KMS-11 (cell line): Measurements from ENCODE around the gene RLF.

Source experiments
- H2AFZ ChIP-seq: fragments of 200-600 bp; sonication (generic); 2 replicates; pipeline ENCODE4 v1.6.1; 2016; ENCODE audit warnings: antibody characterized with exemption, mixed run types, low read depth
- H3K27ac ChIP-seq: fragments of 200-600 bp; sonication (generic); 2 replicates; pipeline ENCODE4 v1.6.1; 2016; ENCODE audit warnings: mild to moderate bottlenecking, mixed run types
- H3K27me3 ChIP-seq: fragments of 200-600 bp; sonication (generic); 2 replicates; pipeline ENCODE4 v1.6.1; 2017; ENCODE audit warnings: mild to moderate bottlenecking, low read depth, mixed run types, moderate library complexity; ENCODE audit not compliant: insufficient read depth
- H3K36me3 ChIP-seq: fragments of 200-600 bp; sonication (generic); 2 replicates; pipeline ENCODE4 v1.6.1; 2017; ENCODE audit warnings: mild to moderate bottlenecking, mixed run types; ENCODE audit not compliant: insufficient read depth
- H3K4me1 ChIP-seq: fragments of 200-600 bp; sonication (generic); 2 replicates; pipeline ENCODE4 v1.6.1; 2016; ENCODE audit warnings: mild to moderate bottlenecking, low read depth, mixed run types; ENCODE audit not compliant: poor library complexity, severe bottlenecking
- H3K4me2 ChIP-seq: fragments of 200-600 bp; sonication (generic); 2 replicates; pipeline ENCODE4 v1.7.0; 2016; ENCODE audit warnings: mild to moderate bottlenecking, mixed run types
- H3K4me3 ChIP-seq: fragments of 200-600 bp; sonication (generic); IDR thresholded peaks from 2 replicates; pipeline ENCODE4 v1.6.1; 2017; ENCODE audit warnings: low read depth, low read length, mixed read lengths; ENCODE audit not compliant: insufficient read depth
- H3K79me2 ChIP-seq: fragments of 200-600 bp; sonication (generic); 2 replicates; pipeline ENCODE4 v1.6.1; 2016; ENCODE audit warnings: low read depth, mixed run types; ENCODE audit not compliant: insufficient read depth
- H3K9ac ChIP-seq: fragments of 200-600 bp; sonication (generic); 2 replicates; pipeline ENCODE4 v1.6.1; 2016; ENCODE audit warnings: mild to moderate bottlenecking, mixed run types
- H4K20me1 ChIP-seq: fragments of 200-600 bp; sonication (generic); 2 replicates; pipeline ENCODE4 v1.6.1; 2016; ENCODE audit warnings: mild to moderate bottlenecking, mixed run types; ENCODE audit not compliant: insufficient read depth
- TF ChIP-seq, protein P1 (sequence below): fragments of 200-600 bp; sonication (generic); conservative IDR thresholded peaks from 2 replicates; pipeline ENCODE4 v1.6.1; 2017; ENCODE audit warnings: low read depth, mild to moderate bottlenecking, antibody characterized with exemption, low read length, moderate library complexity, mixed read lengths

RLF gene

DNA sequence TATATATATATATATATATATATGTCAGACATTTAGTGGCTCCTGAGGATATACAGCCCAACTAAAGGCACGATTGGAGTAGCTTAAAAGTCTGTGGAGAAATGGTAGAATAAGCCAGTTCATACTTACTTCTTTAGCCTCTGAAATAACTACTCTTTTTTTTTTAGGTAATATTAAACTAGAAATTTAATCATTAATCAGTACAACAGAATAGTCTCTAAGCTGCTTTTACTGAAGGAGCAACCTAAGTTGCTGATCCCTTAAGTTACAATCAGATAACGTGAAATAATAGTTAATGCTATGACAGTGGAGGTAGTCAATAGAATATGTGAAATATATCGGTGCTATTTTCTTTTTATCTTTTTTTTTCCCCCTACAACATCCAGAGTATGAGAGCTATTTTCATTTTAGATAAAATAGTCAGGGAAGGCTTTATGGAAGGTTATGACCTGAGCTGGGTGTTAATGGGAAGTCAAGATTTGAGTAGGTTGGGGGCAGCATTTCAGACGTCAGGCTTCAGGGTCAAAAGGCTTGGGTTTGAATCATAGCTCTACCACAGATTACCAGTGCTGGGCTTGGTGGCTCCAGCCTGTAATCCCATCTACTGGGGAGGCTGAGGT, 112.5 kb downstream of the RLF start:
- no peaks in the 10 kb centered on the region for H4K20me1 ChIP-seq
- H3K4me3 ChIP-seq: no peak overlapping the region
- no peak overlapping the region for H2AFZ ChIP-seq
- 0 out of 2 replicates have a peak, but pooled peaks cover 11% of the 10 kb centered on the region for H3K36me3 ChIP-seq
- H3K4me2 ChIP-seq: no peak overlapping the region
- no peaks in the 10 kb centered on the region for H3K4me1 ChIP-seq
- H3K79me2 ChIP-seq: no peaks in the 10 kb centered on the region
- H3K9ac ChIP-seq: no peak overlapping the region
- H3K27me3 ChIP-seq: no peaks in the 10 kb centered on the region
- TF ChIP-seq, protein P1, sequence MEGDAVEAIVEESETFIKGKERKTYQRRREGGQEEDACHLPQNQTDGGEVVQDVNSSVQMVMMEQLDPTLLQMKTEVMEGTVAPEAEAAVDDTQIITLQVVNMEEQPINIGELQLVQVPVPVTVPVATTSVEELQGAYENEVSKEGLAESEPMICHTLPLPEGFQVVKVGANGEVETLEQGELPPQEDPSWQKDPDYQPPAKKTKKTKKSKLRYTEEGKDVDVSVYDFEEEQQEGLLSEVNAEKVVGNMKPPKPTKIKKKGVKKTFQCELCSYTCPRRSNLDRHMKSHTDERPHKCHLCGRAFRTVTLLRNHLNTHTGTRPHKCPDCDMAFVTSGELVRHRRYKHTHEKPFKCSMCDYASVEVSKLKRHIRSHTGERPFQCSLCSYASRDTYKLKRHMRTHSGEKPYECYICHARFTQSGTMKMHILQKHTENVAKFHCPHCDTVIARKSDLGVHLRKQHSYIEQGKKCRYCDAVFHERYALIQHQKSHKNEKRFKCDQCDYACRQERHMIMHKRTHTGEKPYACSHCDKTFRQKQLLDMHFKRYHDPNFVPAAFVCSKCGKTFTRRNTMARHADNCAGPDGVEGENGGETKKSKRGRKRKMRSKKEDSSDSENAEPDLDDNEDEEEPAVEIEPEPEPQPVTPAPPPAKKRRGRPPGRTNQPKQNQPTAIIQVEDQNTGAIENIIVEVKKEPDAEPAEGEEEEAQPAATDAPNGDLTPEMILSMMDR: no peak
- H3K27ac ChIP-seq: no peak overlapping the region

DNA sequence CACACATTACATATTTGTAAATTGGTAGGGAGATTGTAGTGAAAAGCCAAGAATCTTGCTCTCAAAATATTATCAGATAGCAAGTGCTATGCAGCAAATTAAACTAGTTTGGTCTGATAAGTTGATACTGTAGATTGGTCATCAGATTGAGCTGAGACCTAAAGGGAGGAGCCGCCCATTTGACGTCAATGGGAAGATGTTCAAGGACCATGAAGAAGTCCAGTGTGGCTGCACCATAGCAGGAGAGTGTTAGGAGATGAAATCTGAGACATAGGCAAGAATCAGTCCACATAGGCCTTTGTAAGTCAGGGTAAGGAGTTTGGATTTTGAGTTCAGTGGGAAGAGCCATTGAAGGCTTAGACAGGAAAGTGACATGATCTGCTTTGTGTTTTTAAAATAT, 113.1 kb downstream of the RLF start:
- H3K79me2 ChIP-seq: no peaks in the 10 kb centered on the region
- no peaks in the 10 kb centered on the region for H3K4me1 ChIP-seq
- H3K4me2 ChIP-seq: no peak overlapping the region
- no peak overlapping the region for H2AFZ ChIP-seq
- no peaks in the 10 kb centered on the region for H4K20me1 ChIP-seq
- 0 out of 2 replicates have a peak, but pooled peaks cover 11% of the 10 kb centered on the region for H3K36me3 ChIP-seq
- no peaks in the 10 kb centered on the region for H3K27me3 ChIP-seq
- no peak overlapping the region for H3K4me3 ChIP-seq
- TF ChIP-seq, protein P1: no peak
- no peak overlapping the region for H3K27ac ChIP-seq
- no peak overlapping the region for H3K9ac ChIP-seq

DNA sequence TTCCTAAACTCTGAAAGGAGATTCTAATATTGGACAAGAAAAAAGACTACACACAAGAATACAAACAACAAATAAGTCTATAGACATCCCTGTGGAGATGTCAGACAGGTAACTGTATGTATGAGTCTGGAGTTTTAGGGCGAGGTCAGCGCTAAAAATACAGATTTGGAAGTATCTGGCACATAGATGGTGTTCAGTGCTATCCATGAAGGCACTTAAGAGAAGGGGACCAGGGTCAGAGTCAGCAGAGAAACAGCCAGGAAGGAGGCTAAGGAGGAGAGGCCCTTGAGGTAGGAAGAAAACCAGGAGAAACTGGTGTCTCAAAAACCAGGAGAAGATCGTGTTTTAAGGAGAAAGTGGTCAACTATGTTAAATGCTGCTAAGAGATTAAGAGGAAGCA, 114.9 kb downstream of the RLF start:
- Histone ChIP-seq H2AFZ (no peak overlapping the region), H3K27ac (no peak overlapping the region), H3K9ac (no peak overlapping the region), H3K4me3 (no peak overlapping the region), H3K79me2 (no peaks in the 10 kb centered on the region), H3K4me2 (no peak overlapping the region), H3K27me3 (no peaks in the 10 kb centered on the region), H4K20me1 (no peaks in the 10 kb centered on the region), H3K36me3 (peaks cover 8% of the 10 kb centered on the region; the same call in 1 of the 2 replicates), H3K4me1 (no peaks in the 10 kb centered on the region)
- TF ChIP-seq, protein P1: no peak

DNA sequence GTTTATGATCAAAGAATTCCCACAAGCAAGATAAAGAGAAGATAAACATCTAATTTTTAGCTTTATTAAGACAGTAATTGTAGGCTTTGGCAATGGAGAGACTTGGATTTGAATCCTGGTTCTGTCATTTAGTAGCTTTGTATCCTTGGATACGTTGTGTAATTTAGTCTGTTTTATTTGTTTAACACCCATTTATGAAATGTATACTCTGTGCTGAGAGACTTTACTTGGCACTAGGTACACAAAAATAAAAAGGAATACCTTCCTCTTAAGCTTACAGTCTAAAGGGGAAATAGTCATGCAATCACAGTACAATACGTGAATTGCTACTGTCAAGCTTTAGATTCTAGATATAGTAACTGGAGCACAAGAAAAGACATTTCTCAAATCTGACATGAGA, 120.7 kb downstream of the RLF start:
- Histone ChIP-seq H3K79me2 (no peaks in the 10 kb centered on the region), H3K4me3 (no peak overlapping the region), H3K36me3 (peaks cover 4% of the 10 kb centered on the region; the same call in 1 of the 2 replicates), H4K20me1 (no peaks in the 10 kb centered on the region), H3K4me2 (no peak overlapping the region), H2AFZ (no peak overlapping the region), H3K4me1 (no peaks in the 10 kb centered on the region), H3K9ac (no peak overlapping the region), H3K27me3 (no peaks in the 10 kb centered on the region), H3K27ac (no peak overlapping the region)
- TF ChIP-seq, protein P1: no peak
